ENCODE results near the gene EXOC7.

The EXOC7 gene

GRCh38 chr17:76138234-76138895 lies 34.8 kb upstream of the EXOC7 start:
- DNase-seq (ENCODE audit: low read depth): no peak

GRCh38 chr17:76137351-76138233 lies 34.0 kb upstream of the EXOC7 start:
- DNase-seq (ENCODE audit: low read depth): no peak

GRCh38 chr17:76137001-76137350 lies 33.4 kb upstream of the EXOC7 start:
- DNase-seq (ENCODE audit: low read depth): no peak

GRCh38 chr17:76136276-76137000 lies 32.9 kb upstream of the EXOC7 start:
- no peak for DNase-seq (ENCODE audit: low read depth)

- DNase-seq (ENCODE audit: low read depth): no peak
Measured at GRCh38 chr17:76135810-76136188, 32.2 kb upstream of the EXOC7 start.

GRCh38 chr17:76134911-76135809 lies 31.6 kb upstream of the EXOC7 start:
- no peak for DNase-seq (ENCODE audit: low read depth)

- no peak for DNase-seq (ENCODE audit: low read depth)
Measured at GRCh38 chr17:76132574-76133338, 29.2 kb upstream of the EXOC7 start.

GRCh38 chr17:76131692-76132573 lies 28.3 kb upstream of the EXOC7 start:
- DNase-seq (ENCODE audit: low read depth): no peak

- DNase-seq (ENCODE audit: low read depth): no peak
Measured at GRCh38 chr17:76131051-76131691, 27.6 kb upstream of the EXOC7 start.

- DNase-seq (ENCODE audit: low read depth): no peak
Measured at GRCh38 chr17:76130473-76130872, 26.9 kb upstream of the EXOC7 start.

GRCh38 chr17:76125922-76126321 lies 22.3 kb upstream of the EXOC7 start:
- DNase-seq (ENCODE audit: low read depth): no peak

- no peak for DNase-seq (ENCODE audit: low read depth)
Measured at GRCh38 chr17:76125391-76125675, 21.7 kb upstream of the EXOC7 start.

GRCh38 chr17:76124582-76125390 lies 21.2 kb upstream of the EXOC7 start:
- no peak for DNase-seq (ENCODE audit: low read depth)

- no peak for DNase-seq (ENCODE audit: low read depth)
Measured at GRCh38 chr17:76123749-76124581, 20.4 kb upstream of the EXOC7 start.

- no peak for DNase-seq (ENCODE audit: low read depth)
Measured at GRCh38 chr17:76123191-76123499, 19.6 kb upstream of the EXOC7 start.

GRCh38 chr17:76122431-76123190 lies 19.0 kb upstream of the EXOC7 start:
- no peak for DNase-seq (ENCODE audit: low read depth)

GRCh38 chr17:76121932-76122430 lies 18.4 kb upstream of the EXOC7 start:
- no peak for DNase-seq (ENCODE audit: low read depth)

Measured in activated gamma-delta T cell treated with anti-CD3 and anti-CD28 coated beads, Interleukin-2, amount 50 U/mL, for 16 hours (primary cell).